HS-27A (cell line): ENCODE data around the gene ADAMTSL5.
"Not testable (repeated sequence)": the region's sequence is repeated elsewhere in the genome, so short reads cannot be mapped to it uniquely, and the experiment has no call there.

Source experiments
- DNase-seq: peaks from one replicate; pipeline ENCODE4 v3.0.0-alpha.2; 2012; ENCODE audit warnings: low read depth, missing footprints

Gene ADAMTSL5

GRCh38 chr19:1511318-1512317 lies 1.2 kb downstream of the ADAMTSL5 start:
- DNase-seq: no peak

- DNase-seq: no peak
Measured at GRCh38 chr19:1510807-1511206, 2.0 kb downstream of the ADAMTSL5 start.

DNA sequence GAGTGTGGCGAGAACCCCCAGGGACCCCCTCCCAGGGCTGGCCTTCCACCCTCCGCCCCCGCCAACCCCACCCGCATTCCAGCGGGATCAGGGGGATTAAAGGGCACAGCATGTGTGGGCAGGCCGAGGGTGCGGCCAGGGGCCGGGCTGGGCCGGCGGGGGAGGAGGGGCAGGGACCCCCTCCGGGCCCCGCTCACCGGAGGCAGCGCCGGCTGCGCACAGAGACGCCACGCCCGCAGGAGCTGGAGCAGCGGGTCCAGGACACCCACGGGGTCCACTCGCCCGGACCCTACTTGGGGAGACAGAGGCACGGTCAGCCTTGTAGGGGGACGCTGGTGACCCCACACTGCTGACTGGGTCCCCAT lies 2.4 kb downstream of the ADAMTSL5 start:
- DNase-seq: no peak

DNA sequence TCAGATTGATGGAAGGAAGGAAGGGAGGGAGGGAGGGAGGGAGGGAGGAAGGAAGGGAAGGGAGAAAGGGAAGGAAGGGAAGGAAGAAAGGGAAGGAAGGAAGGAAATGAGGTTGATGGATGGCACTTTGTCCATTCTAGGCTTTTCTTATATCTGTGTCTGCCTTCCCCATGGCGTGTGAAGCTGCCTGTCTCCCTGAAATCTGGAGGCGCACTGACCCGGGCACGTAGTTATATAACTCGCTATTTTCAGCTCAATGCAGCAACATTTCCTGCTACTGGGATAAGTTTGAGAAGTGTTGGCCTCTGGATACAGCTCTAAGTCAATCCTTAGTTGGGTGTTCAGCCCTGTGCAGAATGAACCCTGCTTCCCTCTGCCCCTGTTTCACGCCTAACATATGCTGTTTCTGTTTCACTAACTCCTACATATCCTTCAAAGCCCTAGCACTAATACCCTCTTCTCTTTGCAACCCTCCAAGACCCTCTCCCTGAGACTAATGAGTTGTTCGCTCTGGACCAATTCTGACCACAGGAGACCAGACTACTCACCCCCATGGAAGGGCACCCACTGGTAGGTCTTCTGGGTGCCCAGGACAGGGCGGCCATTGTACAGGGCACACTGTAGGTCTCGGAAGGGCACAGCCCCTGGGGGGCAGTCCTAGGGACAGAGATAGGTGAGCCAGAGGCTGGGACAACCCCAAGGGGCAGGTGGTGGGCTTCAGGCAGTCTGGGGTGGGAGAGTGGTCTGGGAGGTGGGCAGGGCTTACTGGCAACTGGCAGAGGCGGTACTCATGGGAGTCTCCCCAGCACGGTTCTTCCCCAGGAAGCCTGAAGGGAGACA lies 3.0 kb downstream of the ADAMTSL5 start:
- no peak for DNase-seq

DNA sequence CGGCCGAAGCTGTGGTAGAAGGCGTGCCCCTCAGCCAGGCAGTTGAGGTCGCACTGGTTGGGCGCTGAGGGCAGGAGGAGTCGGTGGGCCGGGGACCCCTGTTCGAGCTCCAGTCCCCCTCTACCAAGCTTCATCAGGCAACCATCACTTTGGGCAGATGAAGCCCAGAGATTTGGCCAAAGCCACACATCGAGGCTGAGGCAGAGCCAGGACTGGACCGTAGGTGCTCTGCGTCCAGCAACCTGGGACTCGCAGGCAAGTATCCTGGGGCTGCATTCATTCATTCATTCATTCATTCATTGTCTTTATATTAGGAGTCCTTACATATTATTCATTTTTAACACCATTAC lies 4.3 kb downstream of the ADAMTSL5 start:
- no peak for DNase-seq

DNA sequence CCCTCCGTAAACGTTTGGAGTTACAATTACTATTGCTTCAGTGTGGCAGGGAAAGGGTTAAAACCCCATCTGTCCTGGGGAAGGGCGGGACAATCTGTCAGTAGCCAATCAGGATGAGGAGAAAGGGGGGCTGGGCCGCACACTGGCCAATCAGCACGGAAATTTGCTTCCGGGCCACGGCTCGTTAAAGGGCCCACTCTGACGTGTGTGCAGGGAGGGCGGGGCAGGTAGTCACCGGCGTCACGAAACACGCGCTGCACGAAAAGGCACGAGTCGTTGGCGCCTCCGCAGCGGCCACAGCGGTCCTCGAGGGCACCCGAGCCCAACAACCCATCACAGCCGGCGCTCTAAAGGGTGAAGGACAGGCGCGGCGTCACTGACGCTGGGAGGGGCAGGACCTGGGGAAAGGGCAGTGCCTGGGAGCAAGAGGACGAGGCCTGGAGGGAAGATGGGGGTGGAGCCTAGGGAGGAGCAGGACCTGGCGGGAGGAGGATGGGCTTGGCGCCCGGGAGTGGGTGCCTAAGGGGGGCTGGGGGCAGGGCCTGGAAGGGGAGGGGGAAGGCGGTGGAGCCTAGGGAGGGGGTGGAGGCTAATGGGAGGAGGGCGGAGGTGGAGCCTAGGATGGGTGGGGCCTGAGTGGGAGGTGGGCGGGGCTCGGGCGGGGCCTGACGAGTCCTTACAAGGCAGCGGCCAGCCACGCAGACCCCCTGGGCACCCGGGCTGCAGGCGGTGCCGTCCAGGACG lies 4.9 kb downstream of the ADAMTSL5 start:
- DNase-seq: peak; percentile 68

DNA sequence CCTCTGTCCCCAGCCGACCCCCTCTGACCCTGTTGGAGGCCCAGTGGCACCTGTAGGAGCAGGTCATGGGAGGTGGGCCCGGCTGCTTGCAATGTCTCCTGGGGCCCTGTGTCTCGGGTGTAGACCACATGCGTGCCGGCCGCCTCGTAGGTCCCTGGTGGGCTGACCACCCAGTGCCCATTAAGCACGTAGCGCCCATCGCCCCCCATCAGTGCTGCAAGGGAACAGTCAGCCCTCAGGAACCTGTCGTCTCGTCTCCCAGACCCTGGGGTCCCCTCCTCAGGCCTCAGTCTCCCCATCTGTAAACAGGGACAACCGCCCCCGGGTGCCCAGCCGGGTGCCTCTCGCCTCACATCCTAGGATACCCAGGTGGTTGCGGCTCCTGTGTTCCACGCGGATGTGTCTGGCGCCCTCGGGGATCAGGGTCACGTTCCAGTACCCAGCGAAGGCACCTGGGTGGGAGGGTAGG lies 5.6 kb downstream of the ADAMTSL5 start:
- DNase-seq: no peak

DNA sequence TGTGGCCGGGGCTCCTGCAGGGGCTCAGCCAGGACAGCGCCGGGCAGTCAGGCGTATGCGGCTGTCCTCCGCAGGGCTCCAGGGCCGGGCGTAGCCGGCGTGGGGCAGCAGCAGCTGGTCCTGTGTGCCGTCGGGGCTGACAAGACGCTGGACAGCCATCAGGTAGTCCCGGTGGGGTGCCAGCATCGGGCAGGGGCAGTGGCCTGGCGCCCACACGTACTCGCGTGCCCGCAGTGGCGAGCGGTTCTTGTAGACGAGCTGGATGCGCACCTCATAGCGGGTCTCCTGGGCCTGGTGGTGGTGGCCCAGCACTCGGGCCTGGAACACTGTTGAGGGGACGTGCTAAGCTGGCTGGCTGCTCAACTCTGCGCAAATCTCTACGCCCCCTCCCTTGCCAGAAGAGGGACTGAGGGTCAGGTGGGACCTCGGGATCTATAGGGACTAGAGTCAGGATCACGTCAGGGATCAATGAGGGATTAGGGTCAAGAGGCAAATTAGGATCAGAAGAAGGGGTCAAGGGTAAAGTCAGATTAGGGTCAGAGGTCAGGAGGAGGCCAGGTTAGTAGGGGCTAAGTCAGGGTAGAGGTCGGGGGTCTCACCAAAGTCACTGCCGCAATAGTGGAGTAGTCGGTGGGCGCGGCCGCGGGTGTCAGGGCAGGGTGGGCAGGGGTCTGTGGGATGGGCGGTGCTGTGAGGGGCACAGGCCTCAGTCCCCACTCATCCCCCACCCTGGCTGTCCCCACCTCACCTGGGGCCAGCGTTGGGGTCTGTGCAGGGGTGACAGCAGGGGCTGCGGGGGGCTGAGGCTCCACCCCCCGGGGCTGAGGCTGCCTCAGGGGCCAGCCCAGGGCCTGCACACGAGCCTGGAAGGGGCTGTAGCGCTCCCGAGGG lies 6.6 kb downstream of the ADAMTSL5 start:
- DNase-seq: no peak

DNA sequence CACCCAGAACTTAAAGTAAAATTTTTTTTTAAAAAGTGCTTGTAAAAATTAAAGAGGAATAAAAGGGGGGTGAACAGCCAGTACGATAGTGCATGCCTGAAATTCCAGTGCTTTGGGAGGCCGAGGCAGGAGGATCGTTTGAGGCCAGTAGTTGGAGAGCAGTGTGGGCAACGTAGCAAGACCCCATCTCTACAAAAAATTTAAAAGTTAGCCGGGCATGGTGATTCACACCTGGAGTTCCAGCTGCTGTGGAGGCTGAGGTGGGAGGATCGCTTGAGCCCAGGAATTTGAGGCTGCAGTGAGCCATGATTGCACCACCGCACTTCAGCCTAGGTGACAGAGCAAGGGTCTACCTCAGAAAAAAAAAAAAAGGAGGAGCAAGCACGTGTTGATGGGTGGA lies 7.8 kb downstream of the ADAMTSL5 start:
- no peak for DNase-seq

DNA sequence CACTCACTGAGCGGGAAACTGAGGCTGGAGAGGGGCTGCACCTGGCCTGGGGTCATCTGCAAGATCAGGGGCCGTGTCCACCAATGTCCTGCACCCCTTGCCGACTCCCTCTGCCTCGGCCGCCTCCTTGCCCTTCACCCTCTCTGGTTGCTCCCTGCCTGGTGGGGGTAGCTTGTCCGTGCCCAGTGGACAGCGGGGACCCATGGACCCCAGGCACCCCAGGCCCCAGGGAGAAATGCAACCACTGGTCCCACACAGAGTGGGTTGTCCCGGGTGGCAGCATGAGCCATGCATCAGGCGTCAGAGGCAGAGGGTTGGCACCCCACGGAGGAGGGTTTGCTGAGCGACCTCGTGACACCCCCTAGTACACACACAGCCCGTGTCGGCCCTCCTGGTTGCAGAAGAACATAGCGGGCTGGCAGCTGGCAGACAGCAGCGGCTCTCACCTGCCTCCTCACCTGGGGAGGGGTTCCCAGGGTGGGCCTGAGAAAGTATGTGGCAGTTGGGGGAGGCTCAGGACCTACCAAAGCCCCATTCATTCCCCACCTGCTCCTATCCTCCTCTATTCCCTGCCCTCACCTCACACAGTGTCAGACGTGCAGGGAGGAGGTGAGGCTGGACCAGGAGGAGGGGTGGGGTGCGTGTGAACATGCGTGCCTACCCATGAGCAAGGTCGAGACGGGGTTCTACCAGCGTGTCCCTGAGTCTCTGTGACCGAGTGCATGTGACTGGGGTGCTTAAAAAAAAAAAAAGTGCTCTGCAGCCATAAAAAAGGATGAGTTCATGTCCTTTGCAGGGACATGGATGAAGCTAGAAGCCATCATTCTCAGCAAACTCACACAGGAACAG lies 8.7 kb downstream of the ADAMTSL5 start:
- DNase-seq: no peak

- no peak for DNase-seq
Measured at GRCh38 chr19:1503089-1503924, 9.5 kb downstream of the ADAMTSL5 start.

DNA sequence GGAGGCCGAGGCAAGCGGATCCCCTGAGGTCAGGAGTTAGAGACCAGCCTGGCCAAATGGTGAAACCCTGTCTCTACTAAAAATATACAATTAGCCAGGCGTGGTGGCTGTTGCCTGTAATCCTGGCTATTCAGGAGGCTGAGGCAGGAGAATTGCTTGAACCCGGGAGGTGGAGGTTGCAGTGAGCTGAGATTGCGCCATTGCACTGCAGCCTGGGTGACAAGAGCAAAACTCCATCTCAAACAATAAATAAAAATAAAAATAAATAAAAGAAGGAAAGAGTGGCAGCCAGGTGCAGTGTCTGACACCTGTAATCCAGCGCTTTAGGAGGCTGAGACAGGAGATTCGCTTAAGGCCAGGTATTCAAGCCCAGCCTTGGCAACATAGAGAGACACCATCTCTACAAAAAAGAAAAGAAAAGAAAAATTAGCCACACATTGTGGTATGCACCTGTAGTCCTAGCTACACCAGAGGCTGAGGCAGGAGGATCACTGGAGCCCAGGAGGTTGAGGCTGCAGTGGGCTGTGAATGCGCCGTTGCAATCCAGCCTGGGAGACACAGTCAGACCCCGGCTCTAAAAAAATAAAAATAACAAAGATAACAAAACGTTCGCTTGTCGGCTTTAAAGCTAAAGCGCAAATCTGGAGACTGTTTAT lies 10.3 kb downstream of the ADAMTSL5 start:
- no peak for DNase-seq

DNA sequence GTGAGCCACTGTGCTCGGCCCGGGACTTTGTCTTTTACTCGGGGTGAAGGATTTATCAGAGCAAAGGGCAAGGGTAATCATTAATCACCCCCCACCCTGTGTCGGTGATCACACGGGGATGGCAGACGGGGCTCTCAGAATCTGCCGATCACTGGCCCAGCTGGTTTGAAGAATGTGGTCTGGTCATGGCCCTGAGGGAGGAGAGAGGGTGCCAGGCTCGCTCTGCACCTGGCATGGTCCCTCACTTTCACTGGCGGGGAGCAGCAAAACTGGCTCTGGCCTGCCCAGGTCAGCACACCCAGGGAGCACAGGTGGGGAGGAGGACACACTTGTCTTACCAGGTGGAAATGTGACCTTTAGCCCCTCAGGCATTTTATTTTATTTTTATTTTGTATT lies 11.6 kb downstream of the ADAMTSL5 start:
- DNase-seq: no peak

DNA sequence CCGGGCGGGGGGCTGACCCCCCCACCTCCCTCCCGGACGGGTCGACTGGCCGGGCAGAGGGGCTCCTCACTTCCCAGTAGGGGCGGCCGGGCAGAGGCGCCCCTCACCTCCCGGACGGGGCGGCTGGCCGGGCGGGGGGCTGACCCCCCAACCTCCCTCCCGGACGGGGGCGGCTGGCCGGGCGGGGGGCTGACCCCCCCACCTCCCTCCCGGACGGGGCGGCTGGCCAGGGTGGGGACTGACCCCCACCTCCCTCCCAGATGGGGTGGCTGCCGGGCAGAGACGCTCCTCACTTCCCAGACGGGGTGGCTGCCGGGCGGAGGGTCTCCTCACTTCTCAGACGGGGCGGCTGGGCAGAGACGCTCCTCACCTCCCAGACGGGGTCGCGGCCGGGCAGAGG lies 13.6 kb downstream of the ADAMTSL5 start:
- DNase-seq: not testable (repeated sequence)

GRCh38 chr19:1497578-1498235 lies 15.1 kb downstream of the ADAMTSL5 start:
- no peak for DNase-seq

GRCh38 chr19:1496714-1497577 lies 15.9 kb downstream of the ADAMTSL5 start:
- no peak for DNase-seq
